Smooth muscle cell (in vitro differentiated cells): ENCODE data around the gene WDR74. TPM values are rescaled to one million over a fixed set of nuclear protein-coding genes. Genes with fewer than 3 reads are reported as not detected.
"Not testable (repeated sequence)": the region's sequence is repeated elsewhere in the genome, so short reads cannot be mapped to it uniquely, and the experiment has no call there.

ENCODE experiments used
- DNase-seq: peaks from one replicate; lab custom pipeline; 2025; ENCODE audit not compliant: unreplicated experiment; lab: John Stamatoyannopoulos, UW
- H2AFZ ChIP-seq: fragments of 200-600 bp; sonication (generic); 2 replicates; pipeline ENCODE4 v1.6.0; 2016; ENCODE audit warnings: antibody characterized with exemption, low read depth, mild to moderate bottlenecking
- H3F3A ChIP-seq: fragments of 200-600 bp; sonication (generic); 2 replicates; pipeline ENCODE4 v1.6.0; 2017; ENCODE audit warnings: antibody characterized with exemption, low read depth
- H3K27ac ChIP-seq: fragments of 200-600 bp; sonication (generic); 2 replicates; pipeline ENCODE4 v1.5.1; 2016; ENCODE audit warnings: low read depth, mild to moderate bottlenecking
- H3K27me3 ChIP-seq: fragments of 200-600 bp; sonication (generic); 2 replicates; pipeline ENCODE4 v1.6.1; 2016; ENCODE audit warnings: low read depth, mild to moderate bottlenecking
- H3K36me3 ChIP-seq: fragments of 200-600 bp; sonication (generic); 2 replicates; pipeline ENCODE4 v1.5.1; 2016; ENCODE audit warnings: low read depth
- H3K4me1 ChIP-seq: fragments of 200-600 bp; sonication (generic); 2 replicates; pipeline ENCODE4 v1.5.1; 2016; ENCODE audit warnings: low read depth
- H3K4me2 ChIP-seq: fragments of 200-600 bp; sonication (generic); 2 replicates; pipeline ENCODE4 v1.6.0; 2016; ENCODE audit warnings: mild to moderate bottlenecking
- H3K4me3 ChIP-seq: fragments of 200-600 bp; sonication (generic); 2 replicates; pipeline ENCODE4 v1.5.1; 2016; ENCODE audit warnings: mild to moderate bottlenecking
- H3K79me2 ChIP-seq: fragments of 200-600 bp; sonication (generic); 2 replicates; pipeline ENCODE4 v1.6.0; 2016; ENCODE audit warnings: low read depth, mild to moderate bottlenecking
- H3K9ac ChIP-seq: fragments of 200-600 bp; sonication (generic); 2 replicates; pipeline ENCODE4 v1.6.0; 2016; ENCODE audit warnings: low read depth
- H3K9me3 ChIP-seq: fragments of 200-600 bp; sonication (generic); replicated peaks from 2 replicates; pipeline ENCODE4 v1.5.1; 2016; ENCODE audit warnings: low read depth
- H4K20me1 ChIP-seq: fragments of 200-600 bp; sonication (generic); 2 replicates; pipeline ENCODE4 v1.6.0; 2016; ENCODE audit warnings: low read depth
- WGBS: methylation state at CpG from one replicate; pipeline ENCODE4 v1.1.7; 2016; ENCODE audit warnings: low lambda C conversion rate; 5-methylcytosine and 5-hydroxymethylcytosine counted together
- polyA plus RNA-seq: library from polyadenylated mRNA; unstranded; fragments of >200 nt; fragmentation: Nextera tagmentation; extraction: Ambion mirVana; gene quantifications from 2 replicates; pipeline ENCODE4 v1.2.1, GENCODE V29; 2016
- total RNA-seq: library from RNA; depleted of rRNA; stranded (reverse); fragments of >200 nt; gene quantifications from 2 replicates; pipeline ENCODE4 v1.2.3, GENCODE V29; 2014
- TF ChIP-seq, protein P1 (sequence below): fragments of 200-600 bp; sonication (generic); IDR thresholded peaks from 2 replicates; pipeline ENCODE4 v1.5.1; 2017; ENCODE audit warnings: borderline replicate concordance, mild to moderate bottlenecking, antibody characterized with exemption; ENCODE audit not compliant: insufficient read depth, poor library complexity, severe bottlenecking

The WDR74 gene
- total and polyA plus RNA-seq, 2 experiments from 2014 or later, result 36.6 to 46.1 TPM

DNA sequence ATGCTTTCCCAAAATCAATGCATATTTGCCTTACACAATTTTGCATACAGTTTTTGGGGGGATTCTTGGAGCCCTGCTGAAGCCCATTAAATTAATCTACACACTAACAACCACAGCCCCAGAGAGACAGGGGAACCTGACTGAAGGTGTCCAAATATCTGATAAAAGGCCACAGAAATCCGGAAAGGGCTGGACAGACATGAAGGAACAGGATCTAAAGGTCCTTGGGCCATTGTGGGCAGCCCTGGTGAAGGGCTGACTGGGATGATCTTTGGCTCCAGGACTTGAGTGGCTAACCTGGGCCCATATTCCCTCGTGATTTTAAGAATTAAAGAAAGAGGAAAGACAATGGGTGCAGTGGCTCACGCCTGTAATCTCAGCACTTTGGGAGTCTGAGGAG lies 6.8 kb upstream of the WDR74 start:
- Histone ChIP-seq H2AFZ (no peak overlapping the region), H3K4me1 (peaks cover 11% of the 10 kb centered on the region), H3K4me2 (no peak overlapping the region), H3K27me3 (no peaks in the 10 kb centered on the region), H3K4me3 (no peak overlapping the region), H3K36me3 (no peaks in the 10 kb centered on the region), H3K9ac (no peak overlapping the region), H3F3A (peaks cover 22% of the 10 kb centered on the region), H3K9me3 (no peaks in the 10 kb centered on the region), H3K27ac (no peak overlapping the region), H4K20me1 (no peaks in the 10 kb centered on the region), H3K79me2 (no peaks in the 10 kb centered on the region)
- WGBS, result 96% methylated on average over 3 of the region's 3 CpGs
- no peak for DNase-seq
- TF ChIP-seq, protein P1, sequence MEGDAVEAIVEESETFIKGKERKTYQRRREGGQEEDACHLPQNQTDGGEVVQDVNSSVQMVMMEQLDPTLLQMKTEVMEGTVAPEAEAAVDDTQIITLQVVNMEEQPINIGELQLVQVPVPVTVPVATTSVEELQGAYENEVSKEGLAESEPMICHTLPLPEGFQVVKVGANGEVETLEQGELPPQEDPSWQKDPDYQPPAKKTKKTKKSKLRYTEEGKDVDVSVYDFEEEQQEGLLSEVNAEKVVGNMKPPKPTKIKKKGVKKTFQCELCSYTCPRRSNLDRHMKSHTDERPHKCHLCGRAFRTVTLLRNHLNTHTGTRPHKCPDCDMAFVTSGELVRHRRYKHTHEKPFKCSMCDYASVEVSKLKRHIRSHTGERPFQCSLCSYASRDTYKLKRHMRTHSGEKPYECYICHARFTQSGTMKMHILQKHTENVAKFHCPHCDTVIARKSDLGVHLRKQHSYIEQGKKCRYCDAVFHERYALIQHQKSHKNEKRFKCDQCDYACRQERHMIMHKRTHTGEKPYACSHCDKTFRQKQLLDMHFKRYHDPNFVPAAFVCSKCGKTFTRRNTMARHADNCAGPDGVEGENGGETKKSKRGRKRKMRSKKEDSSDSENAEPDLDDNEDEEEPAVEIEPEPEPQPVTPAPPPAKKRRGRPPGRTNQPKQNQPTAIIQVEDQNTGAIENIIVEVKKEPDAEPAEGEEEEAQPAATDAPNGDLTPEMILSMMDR, result no peak

DNA sequence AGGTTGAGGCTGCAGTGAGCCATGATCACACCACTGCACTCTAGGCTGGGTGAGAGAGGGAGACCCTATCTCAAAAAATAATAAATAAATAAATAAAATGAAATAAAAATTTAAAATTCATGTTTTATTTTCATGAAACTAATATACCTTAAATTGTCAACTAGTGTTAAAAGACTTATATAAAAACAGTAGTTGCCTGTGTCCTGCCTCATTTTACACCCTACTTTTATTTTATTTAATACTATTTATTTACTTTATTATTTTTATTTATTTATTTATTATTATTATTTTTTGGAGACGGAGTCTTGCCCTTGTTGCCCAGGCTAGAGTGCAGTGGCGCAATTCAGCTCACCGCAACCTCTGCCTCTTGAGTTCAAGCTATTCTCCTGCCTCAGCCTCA lies 4.8 kb upstream of the WDR74 start:
- no peak overlapping the region for H3K9ac ChIP-seq
- H3K36me3 ChIP-seq, result no peaks in the 10 kb centered on the region
- H3K27ac ChIP-seq, result peak overlapping the region; percentile 16
- no peak overlapping the region for H3K4me2 ChIP-seq
- peaks cover 11% of the 10 kb centered on the region for H3K4me1 ChIP-seq
- H2AFZ ChIP-seq, result no peak overlapping the region
- no peaks in the 10 kb centered on the region for H4K20me1 ChIP-seq
- H3K27me3 ChIP-seq, result no peaks in the 10 kb centered on the region
- DNase-seq, result no peak
- H3F3A ChIP-seq, result peaks cover 29% of the 10 kb centered on the region
- H3K4me3 ChIP-seq, result no peak overlapping the region
- no peaks in the 10 kb centered on the region for H3K9me3 ChIP-seq
- peaks cover 1% of the 10 kb centered on the region for H3K79me2 ChIP-seq
- TF ChIP-seq, protein P1, result no peak
- 94% methylated on average over 3 of the region's 3 CpGs for WGBS

DNA sequence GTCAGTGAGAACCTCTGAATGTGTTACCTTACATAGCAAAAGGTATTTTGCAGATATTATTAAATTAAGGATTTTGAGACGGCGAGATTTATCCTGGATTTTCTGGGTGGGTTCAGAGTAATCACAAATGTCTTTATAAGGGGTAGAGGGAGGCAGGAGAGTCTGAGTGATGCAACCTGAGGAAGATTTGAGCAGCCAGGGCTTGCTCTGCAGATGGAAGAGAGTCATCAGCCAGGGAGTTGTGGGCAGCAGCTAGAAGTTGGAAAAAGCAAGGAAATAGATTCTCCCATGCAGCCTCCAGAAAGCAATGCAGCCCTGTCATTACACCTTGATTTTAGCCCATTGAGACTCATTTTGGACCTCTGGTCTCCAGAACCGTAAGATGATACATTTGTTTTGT lies 4.1 kb upstream of the WDR74 start:
- WGBS, result 87% methylated on average over 3 of the region's 3 CpGs
- Histone ChIP-seq H3F3A (peaks cover 29% of the 10 kb centered on the region), H3K79me2 (peaks cover 8% of the 10 kb centered on the region)

DNA sequence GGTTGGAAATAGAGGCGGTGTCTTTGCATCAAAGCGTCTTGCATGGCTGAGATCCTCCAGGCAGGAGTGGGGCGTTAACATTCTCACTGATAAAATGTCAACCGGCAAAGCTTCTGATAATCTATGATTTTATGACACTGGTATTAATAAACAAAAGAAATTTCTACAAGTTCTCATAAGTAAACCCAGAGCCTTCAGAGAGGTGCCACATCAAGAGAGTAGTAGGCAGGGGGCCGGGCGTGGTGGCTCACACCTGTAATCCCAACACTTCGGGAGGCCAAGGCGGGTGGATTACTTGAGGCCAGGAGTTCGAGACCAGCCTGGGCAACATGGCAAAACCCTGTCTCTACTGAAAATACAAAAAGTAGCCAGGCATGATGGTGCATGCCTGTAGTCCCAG lies 3.5 kb upstream of the WDR74 start:
- peak overlapping the region; percentile 96 for H2AFZ ChIP-seq
- not testable (repeated sequence) for H3K9me3 ChIP-seq, H4K20me1 ChIP-seq, H3K27me3 ChIP-seq, DNase-seq, H3K36me3 ChIP-seq
- peak overlapping the region; percentile 58 for H3K4me3 ChIP-seq
- H3K4me1 ChIP-seq, result peaks cover 11% of the 10 kb centered on the region
- peak overlapping the region; percentile 98 for H3K9ac ChIP-seq
- H3F3A ChIP-seq, result peaks cover 29% of the 10 kb centered on the region
- peak overlapping the region; percentile 91 for H3K4me2 ChIP-seq
- 75% methylated on average over 9 of the region's 9 CpGs for WGBS
- H3K79me2 ChIP-seq, result peaks cover 14% of the 10 kb centered on the region
- H3K27ac ChIP-seq, result peak overlapping the region; percentile 100

More for the DNA sequence above, 4.1 kb upstream of the WDR74 start:
- no peak overlapping the region for H3K4me3 ChIP-seq
- TF ChIP-seq, protein P1, result no peak
- H4K20me1 ChIP-seq, result no peaks in the 10 kb centered on the region
- H3K4me2 ChIP-seq, result no peak overlapping the region
- H3K9ac ChIP-seq, result no peak overlapping the region
- H3K4me1 ChIP-seq, result peaks cover 11% of the 10 kb centered on the region
- DNase-seq, result no peak
- no peaks in the 10 kb centered on the region for H3K27me3 ChIP-seq
- no peaks in the 10 kb centered on the region for H3K36me3 ChIP-seq
- H3K9me3 ChIP-seq, result no peaks in the 10 kb centered on the region
- peak overlapping the region; percentile 16 for H3K27ac ChIP-seq
- H2AFZ ChIP-seq, result peak overlapping the region; percentile 60
